K562 (cell line): Measurements from ENCODE around the gene NF1. TPM values are rescaled to one million over a fixed set of nuclear protein-coding genes. Genes with fewer than 3 reads are reported as not detected.
A peak's percentile ranks its signal among the peaks of the same experiment; 100 is the strongest.

Experiments used
- ADNP ChIP-seq: fragments of 200-800 bp; sonication (Bioruptor generic); IDR thresholded peaks from 2 replicates; pipeline ENCODE4 v1.6.1; 2016; ENCODE audit warnings: missing genetic modification characterization, missing compliant biosample characterization
- BRF2 ChIP-seq: IDR thresholded peaks from 3 replicates; pipeline ENCODE4 v1.6.1; 2011; ENCODE audit warnings: borderline replicate concordance, mild to moderate bottlenecking; ENCODE audit not compliant: insufficient read length, insufficient read depth
- CHD4 ChIP-seq: fragments of 200-600 bp; sonication (generic); IDR thresholded peaks from 3 replicates; pipeline ENCODE4 v1.6.1; 2012; ENCODE audit warnings: low read depth, mild to moderate bottlenecking, mixed read lengths, low read length, inconsistent platforms; ENCODE audit not compliant: insufficient read depth, insufficient replicate concordance, poor library complexity, severe bottlenecking
- CSDE1 ChIP-seq, 2 experiments: fragments of 450-650 bp; IDR thresholded peaks; 2 replicates each; pipeline ENCODE4 v1.6.1; 2016; ENCODE audit warnings: mild to moderate bottlenecking in 1 of 2
- CUX1 ChIP-seq: fragments of 200-800 bp; sonication (Bioruptor generic); IDR thresholded peaks from 2 replicates; pipeline ENCODE4 v1.6.1; 2016; ENCODE audit warnings: missing genetic modification characterization, missing compliant biosample characterization
- GATAD2B ChIP-seq: fragments of 450-650 bp; IDR thresholded peaks from 2 replicates; pipeline ENCODE4 v1.6.1; 2017; ENCODE audit warnings: mild to moderate bottlenecking, borderline replicate concordance
- HCFC1 ChIP-seq: IDR thresholded peaks from 2 replicates; pipeline ENCODE4 v1.6.1; 2012; ENCODE audit warnings: low read depth, low read length, improper control_type of control experiment
- HINFP ChIP-seq: fragments of 450-650 bp; conservative IDR thresholded peaks from 2 replicates; pipeline ENCODE4 v1.6.1; 2016; ENCODE audit warnings: missing genetic modification characterization, low read depth, mild to moderate bottlenecking, control low read depth, missing compliant biosample characterization
- ILK ChIP-seq: fragments of 450-650 bp; IDR thresholded peaks from 2 replicates; pipeline ENCODE4 v1.6.1; 2016; ENCODE audit warnings: missing genetic modification characterization, low read depth, mild to moderate bottlenecking, missing compliant biosample characterization, moderate library complexity, borderline replicate concordance
- MCM2 ChIP-seq: fragments of 450-650 bp; IDR thresholded peaks from 2 replicates; pipeline ENCODE4 v1.6.1; 2017; ENCODE audit warnings: low read depth, mild to moderate bottlenecking
- NUFIP1 ChIP-seq: fragments of 450-650 bp; IDR thresholded peaks from 2 replicates; pipeline ENCODE4 v1.6.1; 2018; ENCODE audit not compliant: partially characterized antibody
- POLR2A ChIP-seq: fragments of 450-650 bp; conservative IDR thresholded peaks from 2 replicates; pipeline ENCODE4 v1.6.1; 2016
- POLR3G ChIP-seq: IDR thresholded peaks from 2 replicates; pipeline ENCODE4 v1.6.1; 2011; ENCODE audit not compliant: insufficient read length, insufficient replicate concordance; ENCODE audit errors: extremely low read depth
- PTTG1 ChIP-seq: fragments of 450-650 bp; IDR thresholded peaks from 2 replicates; pipeline ENCODE4 v1.6.1; 2016; ENCODE audit warnings: low read depth, mild to moderate bottlenecking, missing genetic modification characterization, missing compliant biosample characterization
- RFX5 ChIP-seq: IDR thresholded peaks from 2 replicates; pipeline ENCODE4 v1.6.1; 2011; ENCODE audit warnings: low read depth, mild to moderate bottlenecking, improper control_type of control experiment, low read length
- RFX7 ChIP-seq: fragments of 250-450 bp; sonication (Bioruptor Pico); IDR thresholded peaks from 2 replicates; pipeline ENCODE4 v1.5.1; 2021; ENCODE audit warnings: mild to moderate bottlenecking
- SREBF2 ChIP-seq: sonication (generic); formaldehyde crosslinking; IDR thresholded peaks from 2 replicates; pipeline ENCODE4 v1.4.0; 2020; ENCODE audit warnings: mild to moderate bottlenecking, missing genetic modification reagents
- TRIM24 ChIP-seq, 2 experiments: fragments of 450-650 bp; IDR thresholded peaks; 2 replicates each; pipeline ENCODE4 v1.6.1; 2016
- ZNF512 ChIP-seq: IDR thresholded peaks from 2 replicates; pipeline ENCODE4 v1.6.1; 2016; ENCODE audit warnings: missing genetic modification characterization, missing compliant biosample characterization
- polyA plus RNA-seq, 8 experiments: library from polyadenylated mRNA; depleted of rRNA in 4 of 8; stranded (reverse) in 5 of 8; unstranded in 3 of 8; fragments of >200 nt; fragmentation: Nextera tagmentation in 2 of 8; fragmentation: Illumina TruSeq in 1 of 8; extraction: Ambion mirVana in 2 of 8; extraction: Trizol in 1 of 8; gene quantifications; 2 replicates each; pipeline versions ENCODE4 v1.2.1 to v1.2.3, GENCODE V29; 2011 to 2014; ENCODE audit warnings: inconsistent platforms in 1 of 8, missing spikeins in 1 of 8
- total RNA-seq, 7 experiments: library from RNA; depleted of rRNA in 6 of 7; stranded (reverse); fragments of >200 nt in 6 of 7; fragmentation: Illumina TruSeq in 2 of 7; extraction: Trizol in 2 of 7; gene quantifications; 2 replicates each; pipeline versions ENCODE4 v1.2.1 to v1.2.3, GENCODE V29; 2011 to 2021; ENCODE audit warnings: low replicate concordance in 1 of 7

Gene NF1
- total and polyA plus RNA-seq, 9 of the 15 experiments (the other 6 are each of a cell fraction or from before 2014, with no cell fraction given): 3.4 to 41.9 (median 24.3) TPM

- TF ChIP-seq HINFP (tag) (no peak), ADNP (peak; percentile 60; the same call in 1 of the 2 replicates), HCFC1 (no peak), ZNF512 (tag) (no peak), GATAD2B (0 out of 2 replicates have a peak, but pooled peaks have one; percentile 42), TRIM24 (IDR thresholded peaks at IDR 0.05) (peak in 1 of 2 experiments; percentile 14; a peak in 1 of 4 replicates), MCM2 (no peak), CUX1 (no peak), RFX5 (no peak), RFX7 (CRISPR knock-in tag) (no peak), PTTG1 (no peak), BRF2 (no peak), SREBF2 (CRISPR knock-in tag) (no peak), CSDE1 (IDR thresholded peaks at IDR 0.05) (no peak), POLR2A (no peak), NUFIP1 (no peak), CHD4 (no peak), ILK (no peak), POLR3G (no peak)
Observed at GRCh38 chr17:31313982-31314781, 219.4 kb downstream of the NF1 start, which contains the start of gene EVI2B (continued).
